CD4-positive, alpha-beta T cell treated with Interleukin-6 at 100 ng/mL for 8 hours (primary cell): ENCODE measurements around the gene TFPT.

Source experiments
- DNase-seq: peaks from one replicate; pipeline ENCODE4 v3.0.0-alpha.2; 2020; ENCODE audit warnings: mixed read lengths, low spot score

The TFPT gene

GRCh38 chr19:54149021-54149812 is 33.8 kb upstream of the TFPT start:
- DNase-seq = no peak

- no peak for DNase-seq
Measured at GRCh38 chr19:54148158-54148557, 32.7 kb upstream of the TFPT start.

GRCh38 chr19:54147676-54148075 is 32.2 kb upstream of the TFPT start:
- DNase-seq = no peak

GRCh38 chr19:54145541-54146158 is 30.2 kb upstream of the TFPT start:
- no peak for DNase-seq

GRCh38 chr19:54142166-54142780 is 26.8 kb upstream of the TFPT start:
- DNase-seq = no peak

- no peak for DNase-seq
Measured at GRCh38 chr19:54141356-54141755, 25.9 kb upstream of the TFPT start.

- DNase-seq = no peak
Measured at GRCh38 chr19:54138489-54139256, 23.2 kb upstream of the TFPT start.

- no peak for DNase-seq
Measured at GRCh38 chr19:54137699-54138488, 22.4 kb upstream of the TFPT start, which contains the start of gene CNOT3. TSS of gene CNOT3 (plus strand) at chr19:54137762. CDS start at chr19:54142979, 5,217 bp downstream.

GRCh38 chr19:54136864-54137698 is 21.6 kb upstream of the TFPT start:
- DNase-seq = peak; percentile 100

- DNase-seq = no peak
Measured at GRCh38 chr19:54136086-54136863, 20.8 kb upstream of the TFPT start.

- DNase-seq = no peak
Measured at GRCh38 chr19:54133957-54134590, 18.6 kb upstream of the TFPT start.

- DNase-seq = peak; percentile 21
Measured at GRCh38 chr19:54133312-54133956, 18.0 kb upstream of the TFPT start.

- DNase-seq = no peak
Measured at GRCh38 chr19:54129617-54129996, 14.2 kb upstream of the TFPT start.

- no peak for DNase-seq
Measured at GRCh38 chr19:54128796-54129616, 13.5 kb upstream of the TFPT start.

- DNase-seq = no peak
Measured at GRCh38 chr19:54128441-54128725, 12.9 kb upstream of the TFPT start.

- DNase-seq = no peak
Measured at GRCh38 chr19:54127688-54128440, 12.4 kb upstream of the TFPT start.

- no peak for DNase-seq
Measured at GRCh38 chr19:54125713-54126112, 10.3 kb upstream of the TFPT start.
